Brain microvascular endothelial cell (primary cell): Measurements from ENCODE around the gene KCNAB2.

Experiments
- DNase-seq: peaks from one replicate; pipeline ENCODE4 v3.0.0-alpha.2; 2020
- H3K27ac ChIP-seq: fragments of 250-450 bp; sonication (Bioruptor Pico); 2 replicates; pipeline ENCODE4 v1.5.1; 2020; ENCODE audit warnings: mild to moderate bottlenecking, moderate library complexity
- H3K27me3 ChIP-seq: fragments of 250-450 bp; sonication (Bioruptor Pico); replicated peaks from 2 replicates; pipeline ENCODE4 v1.5.1; 2020; ENCODE audit warnings: mild to moderate bottlenecking
- H3K36me3 ChIP-seq: fragments of 250-450 bp; sonication (Bioruptor Pico); replicated peaks from 2 replicates; pipeline ENCODE4 v1.5.1; 2020; ENCODE audit warnings: mild to moderate bottlenecking
- H3K4me3 ChIP-seq: 2 replicates; pipeline ENCODE4 v1.5.1; 2011; ENCODE audit warnings: low read depth, mild to moderate bottlenecking, control low read depth, low read length, moderate library complexity
- CTCF ChIP-seq: IDR thresholded peaks from 2 replicates; pipeline ENCODE4 v1.5.1; 2011; ENCODE audit warnings: low read depth, mild to moderate bottlenecking, moderate library complexity, low read length, control low read depth, inconsistent platforms; ENCODE audit errors: missing control alignments
- in situ Hi-C: cut with HindIII; loops from 2 replicates; pipeline ENCODE4 v1.10.0; 2017; ENCODE audit warnings: low sequenced_read_pairs, low pct_ligation_motif_present

Gene KCNAB2

DNA sequence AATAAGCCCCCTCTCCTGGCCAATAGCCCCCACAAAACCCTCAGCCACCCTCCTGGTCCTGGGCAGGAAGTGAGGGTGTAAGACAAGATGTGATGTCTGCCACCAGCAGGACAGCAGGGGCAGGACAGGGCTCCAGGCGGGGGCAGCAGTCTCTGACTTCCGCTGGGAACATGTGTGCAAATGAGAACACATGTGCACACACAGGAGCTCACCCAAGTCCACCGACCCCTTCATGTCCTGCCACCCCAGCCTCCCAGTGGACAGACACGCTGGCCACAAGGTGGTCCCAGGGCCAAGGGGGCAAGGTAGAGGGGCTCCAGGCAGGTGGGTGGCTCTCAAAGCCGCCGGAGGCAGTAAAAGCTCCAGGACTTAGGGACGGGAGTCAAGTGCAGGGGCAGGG is 60.1 kb downstream of the KCNAB2 start:
- DNase-seq = no peak
- in situ Hi-C loops = no loop called here
- H3K27ac ChIP-seq = no peak overlapping the region
- no peaks in the 10 kb centered on the region for H3K27me3 ChIP-seq
- no peak overlapping the region for H3K4me3 ChIP-seq
- H3K36me3 ChIP-seq = no peaks in the 10 kb centered on the region
- TF ChIP-seq CTCF = no peak

DNA sequence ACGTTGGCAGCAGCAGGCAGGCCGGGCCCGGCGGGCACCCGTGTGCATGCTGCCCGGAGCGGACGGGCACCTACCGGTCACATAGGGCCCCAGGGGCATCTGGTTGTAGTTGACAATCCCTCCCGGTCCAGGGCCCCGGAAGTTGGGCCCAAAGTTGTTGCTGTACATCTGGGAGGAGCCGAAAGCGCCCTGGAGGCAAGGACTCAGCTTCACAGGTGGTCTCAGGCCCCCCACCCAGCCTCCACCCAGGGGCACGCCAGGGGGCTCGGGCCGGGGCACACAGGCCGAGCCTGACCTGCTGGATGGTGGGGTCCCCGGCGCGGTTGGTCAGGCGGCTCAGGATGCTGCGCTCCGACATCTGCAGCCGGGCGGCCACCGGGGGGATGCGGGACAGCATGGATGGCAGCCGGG is 60.6 kb downstream of the KCNAB2 start:
- Histone ChIP-seq H3K36me3 (no peaks in the 10 kb centered on the region), H3K27ac (no peak overlapping the region), H3K27me3 (no peaks in the 10 kb centered on the region), H3K4me3 (no peak overlapping the region)
- no peak for TF ChIP-seq CTCF
- DNase-seq = no peak
- in situ Hi-C loops = no loop called here

DNA sequence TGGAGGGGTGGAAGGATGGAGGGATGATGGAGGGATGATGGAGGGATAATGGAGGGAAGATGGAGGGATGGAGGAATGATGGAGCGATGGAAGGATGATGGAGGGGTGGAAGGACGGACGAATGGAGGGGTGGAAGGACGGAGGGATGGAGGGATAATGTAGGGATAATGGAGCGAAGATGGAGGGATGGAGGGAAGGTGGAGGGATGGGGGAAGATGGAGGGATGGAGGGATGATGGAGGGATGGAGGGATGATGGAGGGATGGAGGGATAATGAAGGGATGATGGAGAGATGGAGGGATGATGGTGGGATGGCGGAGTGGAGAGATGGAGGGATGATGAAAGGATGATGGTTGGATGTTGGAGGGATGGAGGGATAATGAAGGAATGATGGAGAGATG is 61.3 kb downstream of the KCNAB2 start:
- Histone ChIP-seq H3K27ac (no peak overlapping the region), H3K36me3 (no peaks in the 10 kb centered on the region), H3K4me3 (no peak overlapping the region), H3K27me3 (no peaks in the 10 kb centered on the region)
- TF ChIP-seq CTCF = no peak
- in situ Hi-C loops = no loop called here
- DNase-seq = no peak

DNA sequence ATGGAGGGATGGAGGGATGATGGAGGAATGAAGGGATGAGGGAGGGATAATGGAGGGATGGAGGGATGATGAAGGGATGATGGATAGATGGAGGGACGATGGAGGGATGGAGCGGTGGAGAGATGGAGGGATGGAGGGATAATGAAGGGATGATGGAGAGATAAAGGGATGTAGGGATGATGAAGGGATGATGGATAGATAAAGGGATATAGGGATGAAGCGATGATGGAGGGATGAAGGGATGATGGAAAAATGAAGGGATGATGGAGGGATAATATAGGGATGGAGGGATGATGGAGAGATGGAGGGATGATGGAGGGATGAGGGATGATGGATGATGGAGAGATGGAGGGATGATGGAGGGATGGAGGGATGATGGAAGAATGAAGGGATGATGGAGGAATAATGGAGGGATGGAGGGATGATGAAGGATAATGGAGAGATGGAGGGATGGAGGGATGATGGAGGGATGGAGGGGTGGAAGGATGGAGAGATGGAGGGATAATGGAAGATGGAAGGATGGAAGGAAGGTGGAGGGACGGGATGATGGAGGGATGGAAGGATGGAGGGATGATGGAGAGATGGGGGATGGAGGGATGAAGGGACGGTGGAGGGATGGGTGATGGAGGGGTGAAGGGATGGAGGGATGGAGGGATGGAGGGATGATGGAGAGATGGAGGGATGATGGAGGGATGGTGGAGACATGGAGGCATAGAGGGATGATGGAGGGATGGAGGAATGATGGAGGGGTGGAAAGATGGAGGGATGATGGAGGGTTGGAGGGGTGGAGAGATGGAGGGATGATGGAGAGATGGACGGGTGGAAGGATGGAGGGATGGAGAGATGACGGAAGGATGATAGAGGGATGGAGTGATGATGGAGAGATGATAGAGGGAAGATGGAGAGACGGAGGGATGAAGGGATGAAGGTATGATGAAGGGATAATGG is 62.0 kb downstream of the KCNAB2 start:
- no peak overlapping the region for H3K4me3 ChIP-seq
- no peak for DNase-seq
- H3K27me3 ChIP-seq = no peaks in the 10 kb centered on the region
- no peak for TF ChIP-seq CTCF
- in situ Hi-C loops = no loop called here
- H3K36me3 ChIP-seq = no peaks in the 10 kb centered on the region
- H3K27ac ChIP-seq = no peak overlapping the region

DNA sequence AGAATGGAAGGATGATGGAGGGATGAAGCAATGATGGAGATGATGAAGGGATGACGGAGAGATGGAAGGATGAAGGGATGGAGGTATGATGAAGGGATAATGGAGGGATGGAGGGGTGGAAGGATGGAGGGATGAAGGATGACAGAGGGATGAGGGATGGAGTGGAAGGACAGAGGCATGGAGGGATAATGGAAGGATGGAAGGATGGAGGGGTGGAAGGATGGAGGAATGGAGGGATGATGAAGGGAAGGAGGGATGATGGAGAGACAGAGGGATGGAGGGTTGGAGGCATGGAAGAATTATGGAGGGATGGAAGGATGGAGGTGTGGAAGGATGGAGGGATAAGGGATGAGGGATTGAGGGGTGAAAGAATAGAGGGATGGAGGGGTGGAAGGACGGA is 62.8 kb downstream of the KCNAB2 start:
- TF ChIP-seq CTCF = no peak
- no peak for DNase-seq
- Histone ChIP-seq H3K4me3 (no peak overlapping the region), H3K27ac (no peak overlapping the region), H3K27me3 (no peaks in the 10 kb centered on the region), H3K36me3 (no peaks in the 10 kb centered on the region)
- in situ Hi-C loops = no loop called here
